GM18505 (cell line): Measurements from ENCODE around the gene ULBP1.
"Not testable (repeated sequence)": the region's sequence is repeated elsewhere in the genome, so short reads cannot be mapped to it uniquely, and the experiment has no call there.

Experiments
- ATAC-seq: cut with Tn5 transposase; IDR thresholded peaks from one replicate; pipeline ENCODE4 v1.9.1; 2021; ENCODE audit not compliant: unreplicated experiment
- POLR2A ChIP-seq: IDR thresholded peaks from 4 replicates; pipeline ENCODE4 v1.6.1; 2011; ENCODE audit warnings: borderline replicate concordance; ENCODE audit not compliant: insufficient read depth, insufficient read length; ENCODE audit errors: extremely low read depth

The ULBP1 gene

GRCh38 chr6:149924933-149925252 lies 38.9 kb upstream of the ULBP1 start:
- no peak for TF ChIP-seq POLR2A
- ATAC-seq = no peak

- no peak for ATAC-seq
- no peak for TF ChIP-seq POLR2A
Measured at GRCh38 chr6:149925253-149925973, 38.3 kb upstream of the ULBP1 start.

GRCh38 chr6:149925974-149926777 lies 37.6 kb upstream of the ULBP1 start:
- ATAC-seq = no peak
- no peak for TF ChIP-seq POLR2A

- ATAC-seq = not testable (repeated sequence)
Measured at GRCh38 chr6:149927025-149927424, 36.7 kb upstream of the ULBP1 start.

GRCh38 chr6:149929422-149929821 lies 34.3 kb upstream of the ULBP1 start:
- no peak for TF ChIP-seq POLR2A
- ATAC-seq = no peak

GRCh38 chr6:149931501-149931900 lies 32.2 kb upstream of the ULBP1 start:
- TF ChIP-seq POLR2A = no peak
- ATAC-seq = no peak

- no peak for TF ChIP-seq POLR2A
- no peak for ATAC-seq
Measured at GRCh38 chr6:149933036-149933435, 30.7 kb upstream of the ULBP1 start.

GRCh38 chr6:149933461-149933860 lies 30.3 kb upstream of the ULBP1 start:
- TF ChIP-seq POLR2A = no peak
- no peak for ATAC-seq

GRCh38 chr6:149934249-149935156 lies 29.2 kb upstream of the ULBP1 start:
- no peak for TF ChIP-seq POLR2A
- ATAC-seq = no peak

- no peak for ATAC-seq
- TF ChIP-seq POLR2A = no peak
Measured at GRCh38 chr6:149935246-149935645, 28.5 kb upstream of the ULBP1 start.

GRCh38 chr6:149935668-149936067 lies 28.1 kb upstream of the ULBP1 start:
- TF ChIP-seq POLR2A = no peak
- ATAC-seq = no peak

- TF ChIP-seq POLR2A = no peak
- no peak for ATAC-seq
Measured at GRCh38 chr6:149936743-149937142, 27.0 kb upstream of the ULBP1 start.

- ATAC-seq = not testable (repeated sequence)
Measured at GRCh38 chr6:149938013-149938570, 25.7 kb upstream of the ULBP1 start.
